Thyroid gland (tissue), 4 donors: ENCODE measurements around the gene C4orf50. TPM values are rescaled to one million over a fixed set of nuclear protein-coding genes. Genes with fewer than 3 reads are reported as not detected.

ENCODE experiments used
- DNase-seq, 2 donors: peaks; one replicate each; pipeline ENCODE4 v3.0.0-alpha.2; 2019
- H3K27ac ChIP-seq, 3 donors: fragments of 200-600 bp; sonication (generic); 1 replicate in 2 of 3; 2 replicates in 1 of 3; pipeline ENCODE4 v1.5.1; 2016 to 2019; ENCODE audit warnings: mild to moderate bottlenecking in 1 of 3, moderate library complexity in 1 of 3
- H3K27me3 ChIP-seq: fragments of 200-600 bp; sonication (generic); one replicate; pipeline ENCODE4 v1.5.1; 2019
- H3K36me3 ChIP-seq, 2 donors: fragments of 200-600 bp; sonication (generic); one replicate each; pipeline ENCODE4 v1.5.1; 2016 to 2019
- H3K4me1 ChIP-seq, 2 donors: fragments of 200-600 bp; sonication (generic); one replicate each; pipeline ENCODE4 v1.5.1; 2017 to 2019
- H3K4me3 ChIP-seq, 3 donors: fragments of 200-600 bp; sonication (generic); replicated peaks in 1 of 3; 1 replicate in 2 of 3; 2 replicates in 1 of 3; pipeline ENCODE4 v1.5.1; 2016; ENCODE audit warnings: mild to moderate bottlenecking in 1 of 3
- H3K9me3 ChIP-seq: fragments of 200-600 bp; sonication (generic); one replicate; pipeline ENCODE4 v1.5.1; 2017
- POLR2A ChIP-seq, 2 donors: fragments of 450-650 bp; IDR thresholded peaks; one replicate each; pipeline ENCODE4 v1.6.1; 2017; ENCODE audit warnings: antibody characterized with exemption in 2 of 2, mild to moderate bottlenecking in 2 of 2, moderate library complexity in 1 of 2
- WGBS, 2 donors: methylation state at CpG; one replicate each; pipeline ENCODE4 v1.1.5; 2017; 5-methylcytosine and 5-hydroxymethylcytosine counted together
- intact Hi-C: fragments of 100-400 bp; cut with DNase I; formaldehyde crosslinking; loops from one replicate; pipeline ENCODE4 v1.15.1; 2023
- total RNA-seq, 4 donors: library from RNA; depleted of rRNA; stranded (reverse); fragments of >200 nt; gene quantifications; one replicate each; pipeline ENCODE4 v1.2.3, GENCODE V29; 2016
- TF ChIP-seq, protein P1 (sequence below), 6 experiments: fragments of 200-600 bp in 3 of 6; fragments of 450-650 bp in 3 of 6; sonication (generic) in 3 of 6; IDR thresholded peaks; one replicate each; pipeline ENCODE4 v1.5.1; 2016 to 2019; ENCODE audit warnings: antibody characterized with exemption in 6 of 6, mild to moderate bottlenecking in 2 of 6, inconsistent platforms in 1 of 6, moderate library complexity in 1 of 6

The C4orf50 gene
- total RNA-seq, 4 donors from 2014 or later, result 0.11 to 0.15 (median 0.13) TPM; not detected in 1

DNA sequence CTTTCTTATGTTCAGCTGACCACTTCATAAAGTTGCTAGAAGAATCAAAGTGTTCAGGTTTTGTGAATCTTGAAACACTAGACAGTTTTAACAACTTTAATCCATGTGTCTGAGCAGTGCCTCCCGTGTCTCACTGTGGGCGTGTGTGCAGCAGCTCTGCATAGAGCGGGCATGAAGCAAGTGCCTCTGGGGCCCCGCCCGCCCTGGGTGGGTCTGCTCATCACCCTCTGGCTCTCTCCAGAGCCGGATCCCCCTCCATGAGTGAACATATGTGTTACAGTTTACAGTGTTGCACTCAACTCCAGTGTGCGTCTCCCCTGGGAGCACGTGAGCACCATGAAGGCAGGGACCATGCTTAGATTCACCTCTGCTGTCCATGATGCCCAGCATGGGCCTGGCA lies 87.8 kb downstream of the C4orf50 start:
- H3K9me3 ChIP-seq, result no peaks in the 10 kb centered on the region
- no peaks in the 10 kb centered on the region for H3K27me3 ChIP-seq
- WGBS, 2 donors, result 89 to 94% methylated on average over 8 of the region's 8 CpGs
- no peak overlapping the region for H3K4me3 ChIP-seq
- no peak overlapping the region for H3K27ac ChIP-seq
- H3K36me3 ChIP-seq, result no peaks in the 10 kb centered on the region
- no peak for TF ChIP-seq POLR2A (IDR thresholded peaks at IDR 0.05)
- TF ChIP-seq, protein P1, sequence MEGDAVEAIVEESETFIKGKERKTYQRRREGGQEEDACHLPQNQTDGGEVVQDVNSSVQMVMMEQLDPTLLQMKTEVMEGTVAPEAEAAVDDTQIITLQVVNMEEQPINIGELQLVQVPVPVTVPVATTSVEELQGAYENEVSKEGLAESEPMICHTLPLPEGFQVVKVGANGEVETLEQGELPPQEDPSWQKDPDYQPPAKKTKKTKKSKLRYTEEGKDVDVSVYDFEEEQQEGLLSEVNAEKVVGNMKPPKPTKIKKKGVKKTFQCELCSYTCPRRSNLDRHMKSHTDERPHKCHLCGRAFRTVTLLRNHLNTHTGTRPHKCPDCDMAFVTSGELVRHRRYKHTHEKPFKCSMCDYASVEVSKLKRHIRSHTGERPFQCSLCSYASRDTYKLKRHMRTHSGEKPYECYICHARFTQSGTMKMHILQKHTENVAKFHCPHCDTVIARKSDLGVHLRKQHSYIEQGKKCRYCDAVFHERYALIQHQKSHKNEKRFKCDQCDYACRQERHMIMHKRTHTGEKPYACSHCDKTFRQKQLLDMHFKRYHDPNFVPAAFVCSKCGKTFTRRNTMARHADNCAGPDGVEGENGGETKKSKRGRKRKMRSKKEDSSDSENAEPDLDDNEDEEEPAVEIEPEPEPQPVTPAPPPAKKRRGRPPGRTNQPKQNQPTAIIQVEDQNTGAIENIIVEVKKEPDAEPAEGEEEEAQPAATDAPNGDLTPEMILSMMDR (IDR thresholded peaks at IDR 0.05), result no peak
- H3K4me1 ChIP-seq, result peaks cover 0 to 8% of the 10 kb centered on the region in 2 donors
- intact Hi-C loops, result no loop called here
- DNase-seq, result no peak

DNA sequence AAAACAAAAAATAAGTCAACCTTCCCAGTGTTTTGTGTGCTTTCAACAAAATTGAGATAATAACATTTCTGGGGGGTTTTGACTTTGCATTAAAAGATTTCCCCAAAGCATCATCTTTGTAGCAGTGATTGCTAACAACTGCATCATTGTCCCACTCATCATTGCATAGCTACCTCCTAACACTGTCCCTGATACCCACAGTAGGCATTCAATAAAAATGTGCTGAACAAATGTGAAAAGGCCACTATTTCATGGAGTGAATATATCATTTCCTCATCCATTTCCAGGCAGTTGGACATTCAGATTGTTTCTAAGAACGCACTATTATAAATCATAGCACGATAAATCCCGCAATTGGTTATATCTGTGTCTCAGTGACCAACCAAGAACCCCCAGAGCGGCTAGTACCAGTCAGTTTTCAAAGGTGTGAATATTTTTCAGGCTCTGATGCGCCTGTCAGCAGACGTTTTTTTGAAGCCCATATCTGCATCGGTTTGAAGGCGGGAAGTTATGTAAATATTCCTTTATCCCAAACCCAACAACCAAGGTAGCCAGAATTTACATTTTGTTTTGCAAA lies 89.3 kb downstream of the C4orf50 start:
- H3K27me3 ChIP-seq, result no peaks in the 10 kb centered on the region
- no peak for TF ChIP-seq POLR2A (IDR thresholded peaks at IDR 0.05)
- TF ChIP-seq, protein P1 (IDR thresholded peaks at IDR 0.05), result no peak
- no peaks in the 10 kb centered on the region for H3K36me3 ChIP-seq
- no peaks in the 10 kb centered on the region for H3K9me3 ChIP-seq
- 72 to 75% methylated on average over 8 of the region's 8 CpGs for WGBS, 2 donors
- H3K27ac ChIP-seq, result no peak overlapping the region
- peaks cover 0 to 8% of the 10 kb centered on the region in 2 donors for H3K4me1 ChIP-seq
- no peak for DNase-seq
- intact Hi-C loops, result no loop called here
- H3K4me3 ChIP-seq, result no peak overlapping the region

DNA sequence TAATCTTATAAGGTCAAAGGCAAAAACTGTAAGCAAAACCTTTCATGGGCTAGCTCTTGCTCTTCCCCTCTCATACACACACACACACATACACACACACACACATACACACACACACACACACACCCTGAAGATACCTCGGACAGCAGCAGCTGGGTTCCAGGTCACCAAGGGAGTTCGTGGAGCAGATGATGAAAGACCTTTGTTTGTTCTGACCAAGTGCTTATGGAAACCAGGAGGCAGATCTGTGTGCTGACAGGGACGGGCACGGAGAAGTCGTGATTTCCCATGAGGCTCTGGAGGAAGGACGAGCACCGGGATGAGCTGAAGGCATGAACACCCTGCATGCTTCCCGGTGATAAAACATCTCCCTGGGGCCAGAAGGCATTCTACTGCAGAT lies 90.0 kb downstream of the C4orf50 start:
- no peak for TF ChIP-seq POLR2A (IDR thresholded peaks at IDR 0.05)
- TF ChIP-seq, protein P1 (IDR thresholded peaks at IDR 0.05), result no peak
- Histone ChIP-seq H3K4me3 (no peak overlapping the region), H3K27me3 (no peaks in the 10 kb centered on the region), H3K27ac (no peak overlapping the region), H3K36me3 (no peaks in the 10 kb centered on the region), H3K4me1 (peaks cover 0 to 8% of the 10 kb centered on the region in 2 donors), H3K9me3 (no peaks in the 10 kb centered on the region)
- intact Hi-C loops, result no loop called here
- no peak for DNase-seq
- 44 to 58% methylated on average over 8 of the region's 8 CpGs for WGBS, 2 donors

DNA sequence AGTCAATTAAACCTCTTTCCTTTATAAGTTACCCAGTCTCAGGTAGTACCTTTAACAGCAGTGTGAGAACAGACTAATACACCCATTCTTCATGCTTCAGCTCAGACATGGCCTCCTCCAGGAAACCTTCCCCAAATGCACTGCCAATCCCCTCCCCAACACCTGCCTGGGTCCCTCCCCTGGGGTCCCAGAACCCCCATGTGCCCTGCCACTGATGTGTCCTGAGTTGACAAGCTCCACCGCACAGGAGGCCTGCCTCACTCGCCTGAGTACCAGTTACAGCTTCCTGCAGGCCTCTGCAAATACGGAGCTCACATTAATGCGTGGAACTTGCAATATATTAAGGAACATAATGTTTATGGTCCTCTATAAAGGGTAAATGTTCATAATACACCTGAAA lies 90.5 kb downstream of the C4orf50 start:
- Histone ChIP-seq H3K9me3 (no peaks in the 10 kb centered on the region), H3K27ac (no peak overlapping the region), H3K36me3 (no peaks in the 10 kb centered on the region), H3K27me3 (no peaks in the 10 kb centered on the region), H3K4me3 (no peak overlapping the region), H3K4me1 (peaks cover 0 to 8% of the 10 kb centered on the region in 2 donors)
- TF ChIP-seq POLR2A (IDR thresholded peaks at IDR 0.05), result no peak
- TF ChIP-seq, protein P1 (IDR thresholded peaks at IDR 0.05), result no peak
- WGBS, 2 donors, result 72 to 80% methylated on average over 4 of the region's 4 CpGs
- DNase-seq, result no peak
- intact Hi-C loops, result no loop called here

DNA sequence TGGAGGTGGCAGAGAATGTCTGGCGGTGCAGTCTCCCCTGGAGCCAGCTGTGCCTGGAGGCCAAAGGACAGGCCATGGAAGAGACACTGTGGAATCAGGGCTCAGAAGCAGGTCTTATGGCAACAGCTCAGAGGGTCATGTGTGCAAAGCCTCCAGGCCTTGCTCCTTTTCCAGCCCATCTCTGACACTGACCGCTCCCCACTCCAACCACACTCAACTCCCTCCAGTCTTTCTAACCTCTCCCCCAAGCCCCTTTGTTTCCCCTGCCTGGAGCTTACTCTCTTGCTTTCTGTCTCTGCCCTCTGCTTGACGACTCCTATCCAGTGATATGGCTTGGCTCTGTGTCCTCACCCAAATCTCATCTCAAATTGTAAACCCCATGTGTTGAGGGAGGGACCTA lies 91.1 kb downstream of the C4orf50 start:
- peaks cover 0 to 8% of the 10 kb centered on the region in 2 donors for H3K4me1 ChIP-seq
- H3K27me3 ChIP-seq, result no peaks in the 10 kb centered on the region
- intact Hi-C loops, result no loop called here
- 85 to 92% methylated on average over 3 of the region's 3 CpGs for WGBS, 2 donors
- H3K27ac ChIP-seq, result no peak overlapping the region
- DNase-seq, result no peak
- no peaks in the 10 kb centered on the region for H3K36me3 ChIP-seq
- TF ChIP-seq POLR2A (IDR thresholded peaks at IDR 0.05), result no peak
- TF ChIP-seq, protein P1 (IDR thresholded peaks at IDR 0.05), result no peak
- no peaks in the 10 kb centered on the region for H3K9me3 ChIP-seq
- H3K4me3 ChIP-seq, result no peak overlapping the region
